Naive thymus-derived CD8-positive, alpha-beta T cell (primary cell): ENCODE results near the gene SH2B2. TPM values are rescaled to one million over a fixed set of nuclear protein-coding genes. Genes with fewer than 3 reads are reported as not detected.
A peak's percentile ranks its signal among the peaks of the same experiment; 100 is the strongest.
"Not testable (repeated sequence)": the region's sequence is repeated elsewhere in the genome, so short reads cannot be mapped to it uniquely, and the experiment has no call there.

Source experiments
- ATAC-seq, 2 donors: fragments of 150-1000 bp; cut with Tn5 transposase in 1 of 2; sonication (Bioruptor Pico), chemical (Tn5 transposase) in 1 of 2; 1 replicate in 1 of 2; 2 replicates in 1 of 2; pipeline ENCODE4 v1.10.0; 2021; ENCODE audit warnings: mild to moderate bottlenecking in 2 of 2, moderate library complexity in 2 of 2
- POLR2A ChIA-PET: fragments of 350-600 bp; sonication (Branson Sonifier 250); formaldehyde crosslinking; loops from one replicate; lab custom pipeline; 2021; ENCODE audit warnings: antibody characterized with exemption; lab: Charles Lee
- DNase-seq, 10 donors: peaks; one replicate each; pipeline versions ENCODE4 v3.0.0 to v3.0.0-alpha.2; 2020 to 2022
- H3K27ac Mint-ChIP-seq, 10 donors: one replicate each; pipeline ENCODE4 v1.8.0; 2020 to 2022; ENCODE audit warnings: mild to moderate bottlenecking in 10 of 10, mixed read lengths in 10 of 10, moderate library complexity in 4 of 10, inconsistent platforms in 1 of 10
- H3K27me3 Mint-ChIP-seq, 5 donors: one replicate each; pipeline ENCODE4 v1.8.0; 2021 to 2022; ENCODE audit warnings: mixed read lengths in 5 of 5
- H3K36me3 Mint-ChIP-seq, 3 donors: one replicate each; pipeline ENCODE4 v1.8.0; 2020 to 2022; ENCODE audit warnings: mixed read lengths in 3 of 3, mild to moderate bottlenecking in 2 of 3, inconsistent platforms in 1 of 3
- H3K4me1 Mint-ChIP-seq, 4 donors: one replicate each; pipeline ENCODE4 v1.8.0; 2021 to 2022; ENCODE audit warnings: mixed read lengths in 4 of 4
- H3K4me3 Mint-ChIP-seq, 10 donors: one replicate each; pipeline ENCODE4 v1.8.0; 2020 to 2022; ENCODE audit warnings: mild to moderate bottlenecking in 10 of 10, mixed read lengths in 10 of 10, moderate library complexity in 6 of 10, inconsistent platforms in 1 of 10
- H3K9me3 Mint-ChIP-seq, 9 donors: one replicate each; pipeline ENCODE4 v1.8.0; 2020 to 2022; ENCODE audit warnings: mixed read lengths in 9 of 9, mild to moderate bottlenecking in 3 of 9, inconsistent platforms in 1 of 9, moderate library complexity in 1 of 9
- polyA plus RNA-seq, 3 donors: library from polyadenylated mRNA; unstranded; fragments of 300-500 nt; fragmentation: Illumina TruSeq; gene quantifications; one replicate each; pipeline ENCODE4 v1.2.3, GENCODE V29; 2021
- total RNA-seq, 8 experiments: library from RNA in 2 of 8; stranded (reverse) in 2 of 8; gene quantifications; one replicate each; pipeline ENCODE4 v1.2.3 and lab custom pipeline; 2021 to 2026

The SH2B2 gene
- total and polyA plus RNA-seq, 5 experiments from 2014 or later: 0.17 to 3.8 (median 1.5) TPM; not detected in 1

- DNase-seq (no peak), ATAC-seq (peak; percentile 50 to 53)
- Mint-ChIP-seq H3K27ac (peak overlapping the region in 1 of 10 donors; percentile 54), H3K36me3 (no peaks in the 10 kb centered on the region), H3K4me1 (no peaks in the 10 kb centered on the region), H3K27me3 (peaks cover 0 to 25% (median 6%) of the 10 kb centered on the region in 5 donors), H3K9me3 (no peaks in the 10 kb centered on the region), H3K4me3 (no peak overlapping the region)
- POLR2A ChIA-PET: no interaction called here
These were observed 34.9 kb downstream of the SH2B2 start for GRCh38 chr7:102321351-102322201.

GRCh38 chr7:102322202-102322715, 35.6 kb downstream of the SH2B2 start:
- ATAC-seq (no peak), DNase-seq (no peak)
- Mint-ChIP-seq H3K9me3 (no peaks in the 10 kb centered on the region), H3K4me3 (no peak overlapping the region), H3K27me3 (peaks cover 0 to 25% (median 6%) of the 10 kb centered on the region in 5 donors), H3K4me1 (no peaks in the 10 kb centered on the region), H3K36me3 (no peaks in the 10 kb centered on the region), H3K27ac (no peak overlapping the region)
- POLR2A ChIA-PET: no interaction called here

GRCh38 chr7:102323914-102324195, 37.2 kb downstream of the SH2B2 start:
- Mint-ChIP-seq H3K9me3 (no peaks in the 10 kb centered on the region), H3K27ac (peak overlapping the region in 1 of 10 donors; percentile 13), H3K4me3 (no peak overlapping the region), H3K36me3 (no peaks in the 10 kb centered on the region), H3K4me1 (no peaks in the 10 kb centered on the region), H3K27me3 (peaks cover 0 to 25% (median 11%) of the 10 kb centered on the region in 5 donors)
- no peak for ATAC-seq
- POLR2A ChIA-PET: no interaction called here
- DNase-seq: no peak

- H3K4me1 Mint-ChIP-seq, H3K9me3 Mint-ChIP-seq, ATAC-seq, POLR2A ChIA-PET, H3K27ac Mint-ChIP-seq, H3K4me3 Mint-ChIP-seq, DNase-seq, H3K36me3 Mint-ChIP-seq: not testable (repeated sequence)
- peaks cover 0 to 25% (median 11%) of the 10 kb centered on the region in 5 donors for H3K27me3 Mint-ChIP-seq
These were observed 38.4 kb downstream of the SH2B2 start for GRCh38 chr7:102325106-102325505.

- H3K27ac Mint-ChIP-seq: no peak overlapping the region
These were observed 39.7 kb downstream of the SH2B2 start for GRCh38 chr7:102326157-102326889.

GRCh38 chr7:102327183-102327582, 40.5 kb downstream of the SH2B2 start:
- POLR2A ChIA-PET, H3K4me1 Mint-ChIP-seq, H3K4me3 Mint-ChIP-seq, DNase-seq, ATAC-seq, H3K36me3 Mint-ChIP-seq, H3K27ac Mint-ChIP-seq, H3K9me3 Mint-ChIP-seq: not testable (repeated sequence)
- peaks cover 0 to 18% (median 11%) of the 10 kb centered on the region in 5 donors for H3K27me3 Mint-ChIP-seq

More at GRCh38 chr7:102326157-102326889, 39.7 kb downstream of the SH2B2 start:
- POLR2A ChIA-PET: no interaction called here
- Mint-ChIP-seq H3K9me3 (no peaks in the 10 kb centered on the region), H3K27me3 (peaks cover 0 to 25% (median 11%) of the 10 kb centered on the region in 5 donors), H3K4me1 (peaks cover 0 to 4% (median 0%) of the 10 kb centered on the region in 4 donors), H3K4me3 (no peak overlapping the region), H3K36me3 (no peaks in the 10 kb centered on the region)
- DNase-seq (no peak), ATAC-seq (no peak)

GRCh38 chr7:102328863-102329262, 42.2 kb downstream of the SH2B2 start:
- H3K4me1 Mint-ChIP-seq, H3K9me3 Mint-ChIP-seq, H3K4me3 Mint-ChIP-seq, POLR2A ChIA-PET, H3K36me3 Mint-ChIP-seq, H3K27me3 Mint-ChIP-seq, DNase-seq, ATAC-seq: not testable (repeated sequence)
- peak overlapping the region in 1 of 10 donors; percentile 49 for H3K27ac Mint-ChIP-seq

DNA sequence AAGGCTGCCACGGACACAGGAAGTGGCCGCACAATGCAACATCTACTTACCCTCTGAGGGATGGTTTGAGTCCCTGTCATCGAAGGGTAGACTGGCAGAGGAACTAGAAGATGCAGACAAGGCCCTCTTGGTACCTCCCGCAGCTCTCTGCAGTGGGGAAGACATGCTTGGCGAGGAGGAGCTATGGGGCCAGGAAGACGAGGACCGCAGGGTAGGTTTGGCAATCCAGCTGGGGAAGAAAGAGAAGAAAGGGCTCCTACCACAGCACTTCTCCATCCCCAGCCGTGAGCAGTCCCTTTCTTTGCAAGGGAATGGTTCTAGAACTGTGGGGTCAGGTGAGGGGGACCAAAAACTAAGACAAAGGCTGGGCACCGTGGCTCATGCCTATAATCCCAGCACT, 42.7 kb downstream of the SH2B2 start:
- H3K4me1 Mint-ChIP-seq, POLR2A ChIA-PET, H3K36me3 Mint-ChIP-seq, H3K4me3 Mint-ChIP-seq, DNase-seq, H3K9me3 Mint-ChIP-seq, H3K27me3 Mint-ChIP-seq, ATAC-seq: not testable (repeated sequence)
- peak overlapping the region in 2 of 10 donors; percentile 9 to 17 for H3K27ac Mint-ChIP-seq

- H3K9me3 Mint-ChIP-seq, H3K4me3 Mint-ChIP-seq, H3K4me1 Mint-ChIP-seq, H3K36me3 Mint-ChIP-seq, H3K27me3 Mint-ChIP-seq, ATAC-seq, H3K27ac Mint-ChIP-seq, POLR2A ChIA-PET, DNase-seq: not testable (repeated sequence)
These were observed 44.2 kb downstream of the SH2B2 start for GRCh38 chr7:102330666-102331460.

- H3K27me3 Mint-ChIP-seq, DNase-seq, H3K4me1 Mint-ChIP-seq, H3K36me3 Mint-ChIP-seq, H3K4me3 Mint-ChIP-seq, H3K9me3 Mint-ChIP-seq, H3K27ac Mint-ChIP-seq, ATAC-seq, POLR2A ChIA-PET: not testable (repeated sequence)
These were observed 48.9 kb downstream of the SH2B2 start for GRCh38 chr7:102335574-102335973.

DNA sequence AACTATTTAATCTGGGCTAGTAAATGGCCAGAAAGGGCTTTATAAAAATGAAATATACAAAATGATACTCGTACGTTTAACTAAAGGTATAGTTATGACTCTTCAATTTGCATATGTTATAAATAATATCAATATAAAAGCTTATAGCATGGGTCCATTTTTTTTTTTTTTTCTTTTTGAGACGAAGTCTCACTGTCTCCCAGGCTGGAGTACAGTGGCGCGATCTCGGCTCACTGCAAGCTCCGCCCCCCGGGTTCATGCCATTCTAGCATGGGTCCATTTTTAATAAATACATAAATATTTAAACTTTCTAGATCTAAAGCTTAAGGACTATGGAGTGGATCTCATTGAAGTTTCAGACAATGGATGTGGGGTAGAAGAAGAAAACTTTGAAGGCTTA, 50.3 kb downstream of the SH2B2 start:
- H3K4me1 Mint-ChIP-seq, POLR2A ChIA-PET, H3K36me3 Mint-ChIP-seq, H3K27me3 Mint-ChIP-seq, DNase-seq, ATAC-seq, H3K27ac Mint-ChIP-seq, H3K9me3 Mint-ChIP-seq, H3K4me3 Mint-ChIP-seq: not testable (repeated sequence)

GRCh38 chr7:102337420-102337819, 50.8 kb downstream of the SH2B2 start:
- DNase-seq, POLR2A ChIA-PET, H3K4me3 Mint-ChIP-seq, ATAC-seq, H3K4me1 Mint-ChIP-seq, H3K27ac Mint-ChIP-seq, H3K36me3 Mint-ChIP-seq, H3K9me3 Mint-ChIP-seq, H3K27me3 Mint-ChIP-seq: not testable (repeated sequence)
